HEK293T (cell line): ENCODE data around the gene HNRNPF.

Experiments used
- BHLHE40 ChIP-seq: fragments of 450-650 bp; IDR thresholded peaks from 2 replicates; pipeline ENCODE4 v1.6.1; 2016; ENCODE audit warnings: mild to moderate bottlenecking, moderate library complexity, borderline replicate concordance
- ELF4 ChIP-seq: fragments of 450-650 bp; IDR thresholded peaks from 2 replicates; pipeline ENCODE4 v1.6.1; 2017; ENCODE audit warnings: antibody characterized with exemption
- FOXK2 ChIP-seq: fragments of 450-650 bp; IDR thresholded peaks from 2 replicates; pipeline ENCODE4 v1.6.1; 2016; ENCODE audit warnings: mild to moderate bottlenecking
- FOXM1 ChIP-seq: fragments of 450-650 bp; IDR thresholded peaks from 2 replicates; pipeline ENCODE4 v1.6.1; 2017; ENCODE audit warnings: mild to moderate bottlenecking, borderline replicate concordance
- L3MBTL2 ChIP-seq: fragments of 450-650 bp; conservative IDR thresholded peaks from 2 replicates; pipeline ENCODE4 v1.6.1; 2016; ENCODE audit warnings: mild to moderate bottlenecking

DNA sequence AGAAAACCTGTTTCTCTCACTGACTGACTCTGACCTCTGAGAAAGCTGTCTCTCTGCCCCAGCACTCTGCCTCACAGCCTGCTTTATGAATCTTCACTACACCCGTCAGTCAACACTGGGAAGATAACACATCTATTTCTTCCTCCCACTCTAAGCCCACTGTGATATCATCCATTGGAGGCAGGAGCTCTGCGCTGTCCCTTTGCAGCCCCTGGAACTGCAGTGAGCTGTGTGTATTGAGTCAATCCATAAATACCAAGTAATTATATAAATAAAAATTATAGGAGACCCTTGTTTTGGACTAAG is 54.7 kb downstream of the HNRNPF start:
- TF ChIP-seq ELF4 (no peak), FOXK2 (no peak), FOXM1 (no peak), L3MBTL2 (no peak), BHLHE40 (no peak)
